Fibroblast of villous mesenchyme (primary cell): Measurements from ENCODE around the gene COMMD2. TPM values are rescaled to one million over a fixed set of nuclear protein-coding genes. Genes with fewer than 3 reads are reported as not detected.

Experiments
- DNase-seq: peaks from one replicate; pipeline ENCODE4 v3.0.0-alpha.2; 2010; ENCODE audit warnings: low read depth
- H3K4me3 ChIP-seq: 2 replicates; pipeline ENCODE4 v1.5.1; 2011; ENCODE audit warnings: low read depth, mild to moderate bottlenecking, low read length
- total RNA-seq: library from RNA; depleted of rRNA; stranded (reverse); fragments of >200 nt; gene quantifications from 2 replicates; pipeline ENCODE4 v1.2.3, GENCODE V29; 2012
- TF ChIP-seq, protein P1 (sequence below): IDR thresholded peaks from 2 replicates; pipeline ENCODE4 v1.5.1; 2012; ENCODE audit warnings: low read depth, mild to moderate bottlenecking, low read length; ENCODE audit not compliant: insufficient read depth

COMMD2 gene
- total RNA-seq, 1 donor: 34.5 TPM

DNA sequence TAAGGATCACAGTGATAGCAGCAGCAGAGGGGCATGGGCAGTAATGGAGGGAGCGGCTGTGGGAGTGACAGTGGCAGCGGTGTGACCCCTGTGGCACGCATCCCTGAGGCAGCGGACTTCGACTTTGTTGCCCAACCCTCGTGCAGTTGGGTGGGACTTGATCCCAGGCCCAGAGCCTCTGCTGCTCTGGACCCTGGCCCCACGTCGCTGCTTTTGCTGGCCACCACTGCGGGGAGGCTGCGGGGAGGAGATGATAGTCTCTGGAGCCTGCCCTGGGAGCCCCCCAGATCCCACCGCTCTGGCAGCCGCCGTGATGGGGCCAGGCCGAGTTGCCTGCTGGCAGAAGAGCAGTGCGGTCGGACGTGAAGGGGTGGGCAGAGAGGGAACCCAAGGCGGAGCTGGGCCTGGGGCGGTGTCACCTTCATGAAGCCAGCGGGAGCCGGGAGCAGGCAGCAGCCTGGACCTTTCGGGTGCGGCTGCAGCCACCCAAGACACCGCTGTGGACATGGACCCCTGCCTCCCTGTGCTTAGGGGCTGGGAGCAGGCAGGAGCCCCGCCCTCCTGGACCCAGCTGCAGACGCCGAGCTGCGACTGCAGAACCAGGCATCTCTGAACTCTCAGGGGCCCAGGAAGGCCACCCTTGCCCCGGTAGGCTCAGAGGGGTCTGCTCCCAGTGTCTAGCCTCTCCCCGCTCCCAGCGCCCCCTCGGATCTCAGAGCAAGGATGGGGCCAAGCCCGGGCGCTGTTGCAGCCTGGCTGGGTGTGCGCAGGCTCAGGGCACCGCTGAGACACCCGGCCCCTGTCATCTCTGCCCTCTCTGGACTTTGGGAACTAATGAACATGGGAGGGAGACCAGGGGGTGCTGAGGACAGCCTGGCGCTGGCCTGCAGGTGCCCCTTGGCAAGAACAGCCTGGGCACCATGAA is 38.3 kb downstream of the COMMD2 start:
- no peak overlapping the region for H3K4me3 ChIP-seq
- no peak for DNase-seq
- TF ChIP-seq, protein P1, sequence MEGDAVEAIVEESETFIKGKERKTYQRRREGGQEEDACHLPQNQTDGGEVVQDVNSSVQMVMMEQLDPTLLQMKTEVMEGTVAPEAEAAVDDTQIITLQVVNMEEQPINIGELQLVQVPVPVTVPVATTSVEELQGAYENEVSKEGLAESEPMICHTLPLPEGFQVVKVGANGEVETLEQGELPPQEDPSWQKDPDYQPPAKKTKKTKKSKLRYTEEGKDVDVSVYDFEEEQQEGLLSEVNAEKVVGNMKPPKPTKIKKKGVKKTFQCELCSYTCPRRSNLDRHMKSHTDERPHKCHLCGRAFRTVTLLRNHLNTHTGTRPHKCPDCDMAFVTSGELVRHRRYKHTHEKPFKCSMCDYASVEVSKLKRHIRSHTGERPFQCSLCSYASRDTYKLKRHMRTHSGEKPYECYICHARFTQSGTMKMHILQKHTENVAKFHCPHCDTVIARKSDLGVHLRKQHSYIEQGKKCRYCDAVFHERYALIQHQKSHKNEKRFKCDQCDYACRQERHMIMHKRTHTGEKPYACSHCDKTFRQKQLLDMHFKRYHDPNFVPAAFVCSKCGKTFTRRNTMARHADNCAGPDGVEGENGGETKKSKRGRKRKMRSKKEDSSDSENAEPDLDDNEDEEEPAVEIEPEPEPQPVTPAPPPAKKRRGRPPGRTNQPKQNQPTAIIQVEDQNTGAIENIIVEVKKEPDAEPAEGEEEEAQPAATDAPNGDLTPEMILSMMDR: no peak

DNA sequence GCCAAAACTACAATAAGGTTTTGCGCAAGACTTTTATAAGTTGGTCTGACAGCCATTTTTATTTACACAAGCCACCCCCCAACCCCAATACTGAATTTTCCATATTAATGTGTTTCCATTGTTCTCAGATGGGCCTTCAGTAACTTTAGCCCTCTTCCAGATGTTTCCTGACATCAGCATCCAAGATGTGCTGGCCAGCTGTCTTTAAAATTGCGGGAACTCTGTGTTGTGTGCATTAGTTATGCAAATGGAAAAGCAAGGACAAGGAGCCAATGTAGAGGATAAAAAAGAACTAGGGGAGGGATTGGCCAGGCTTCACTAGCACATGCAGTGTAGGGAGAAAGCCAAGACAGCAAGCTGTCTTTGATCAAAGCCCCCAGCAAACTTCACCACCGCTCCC is 45.4 kb downstream of the COMMD2 start:
- DNase-seq: peak; percentile 48
- TF ChIP-seq, protein P1: no peak
- H3K4me3 ChIP-seq: no peak overlapping the region

DNA sequence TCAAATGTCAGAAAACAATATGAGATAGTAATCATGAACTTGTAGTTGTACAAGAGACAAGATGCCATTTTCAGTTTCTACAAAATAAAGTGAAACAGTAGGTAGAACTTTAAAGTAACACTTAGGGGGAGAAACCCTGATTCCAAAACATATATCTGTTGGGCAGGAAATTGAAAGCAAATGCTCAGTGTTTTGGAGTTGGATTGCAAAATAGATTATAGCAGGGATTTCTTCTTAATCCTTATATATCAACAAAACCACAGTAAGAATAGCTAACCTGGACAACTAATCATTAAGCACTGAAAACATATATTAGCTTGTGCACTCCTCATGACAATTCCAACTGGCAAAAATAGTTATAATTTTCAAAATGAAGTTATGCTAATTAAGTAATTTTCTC is 46.9 kb downstream of the COMMD2 start:
- H3K4me3 ChIP-seq: no peak overlapping the region
- TF ChIP-seq, protein P1: no peak
- peak; percentile 75 for DNase-seq

DNA sequence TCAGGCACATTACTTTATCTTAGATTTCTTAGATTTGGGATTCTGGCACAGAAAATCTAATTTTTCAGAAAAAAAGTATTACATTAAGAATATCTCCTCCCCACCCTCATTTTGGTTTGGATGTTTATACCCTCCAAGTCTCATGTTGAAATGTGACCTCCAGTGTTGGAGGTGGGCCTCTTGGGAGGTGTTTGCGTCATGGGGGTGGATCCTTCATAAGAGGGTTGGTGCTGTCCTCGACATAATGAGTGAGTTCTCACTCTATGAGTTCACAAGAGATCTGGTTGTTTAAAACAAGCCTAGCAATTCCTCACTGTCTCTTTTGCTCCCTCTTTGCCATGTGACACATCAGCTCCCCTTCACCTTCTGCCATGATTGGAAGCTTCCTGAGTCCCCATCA is 48.8 kb downstream of the COMMD2 start:
- DNase-seq: peak; percentile 95
- H3K4me3 ChIP-seq: no peak overlapping the region
- TF ChIP-seq, protein P1: no peak

DNA sequence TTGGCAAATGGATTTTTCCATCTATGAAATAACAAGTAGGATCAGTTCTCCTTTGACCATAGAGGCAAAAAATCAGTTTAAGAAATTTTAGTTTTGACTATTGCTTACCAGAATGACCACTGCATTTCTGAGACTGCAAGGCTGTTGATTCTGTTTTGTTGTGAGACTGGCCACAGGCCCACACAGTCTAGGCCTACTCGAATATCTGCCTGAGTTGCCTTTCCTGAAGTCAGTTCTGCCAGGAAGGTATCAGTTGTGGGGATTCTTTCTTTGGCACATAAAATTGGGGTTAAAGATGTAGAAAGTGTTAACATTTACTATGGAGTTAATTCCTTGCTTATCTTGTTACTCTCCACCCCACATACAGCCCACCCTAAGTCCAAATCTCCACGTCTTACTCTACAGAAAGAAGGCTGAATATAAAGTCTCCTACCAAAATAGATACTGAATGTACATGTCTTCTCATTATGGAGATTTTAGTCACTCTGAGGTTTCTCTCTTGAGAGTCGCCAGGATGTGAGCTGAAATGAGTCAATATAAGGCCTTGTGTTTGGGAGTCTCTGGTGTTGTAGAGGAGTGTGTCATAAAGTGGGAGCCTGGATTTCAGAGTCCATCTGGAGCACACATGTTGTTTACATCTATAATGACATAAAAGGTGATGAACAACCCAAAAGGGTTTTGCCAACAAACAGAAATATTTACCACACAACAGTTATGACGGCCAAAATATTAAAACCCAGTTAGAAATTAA is 49.4 kb downstream of the COMMD2 start:
- no peak overlapping the region for H3K4me3 ChIP-seq
- TF ChIP-seq, protein P1: no peak
- DNase-seq: peak; percentile 97

DNA sequence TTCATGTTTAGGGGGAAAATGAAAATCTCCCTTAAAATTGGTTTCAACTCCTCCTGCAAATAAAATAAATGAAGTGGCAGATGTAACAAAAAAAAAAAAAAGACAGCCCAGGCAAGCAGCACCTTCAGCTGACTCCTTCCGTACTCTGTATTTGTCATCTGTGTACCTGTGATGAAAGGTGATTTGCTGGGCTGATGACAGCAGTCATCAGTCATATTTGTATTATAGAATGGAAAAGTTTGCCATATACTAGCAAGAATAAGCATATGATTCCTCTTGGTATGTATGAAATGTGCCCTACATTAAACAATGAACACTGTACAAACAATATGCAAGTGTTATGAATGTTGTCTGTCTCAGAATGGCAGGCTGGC is 50.3 kb downstream of the COMMD2 start:
- TF ChIP-seq, protein P1: no peak
- DNase-seq: no peak
- no peak overlapping the region for H3K4me3 ChIP-seq
